GM23338 (cell line): ENCODE measurements around the gene PDE7B. TPM values are rescaled to one million over a fixed set of nuclear protein-coding genes. Genes with fewer than 3 reads are reported as not detected.

Experiments used
- ATAC-seq: fragments of 200-7000 bp; cut with Tn5 transposase; 3 replicates; pipeline ENCODE4 v1.9.1; 2020
- DNase-seq: peaks from one replicate; pipeline ENCODE4 v3.0.0-alpha.2; 2015; ENCODE audit warnings: low spot score
- H2AFZ ChIP-seq: fragments of 200-600 bp; sonication (generic); 2 replicates; pipeline ENCODE4 v1.8.0; 2016; ENCODE audit warnings: antibody characterized with exemption, mild to moderate bottlenecking, moderate library complexity
- H3F3A ChIP-seq: fragments of 200-600 bp; sonication (generic); replicated peaks from 2 replicates; pipeline ENCODE4 v1.8.0; 2017; ENCODE audit warnings: antibody characterized with exemption, mixed run types, low read depth
- H3K27ac ChIP-seq: fragments of 200-600 bp; sonication (generic); 2 replicates; pipeline ENCODE4 v1.6.1; 2016; ENCODE audit warnings: low read depth
- H3K27me3 ChIP-seq: fragments of 200-600 bp; sonication (generic); 2 replicates; pipeline ENCODE4 v1.8.0; 2016; ENCODE audit warnings: mild to moderate bottlenecking, mixed run types, moderate library complexity; ENCODE audit not compliant: insufficient read depth
- H3K36me3 ChIP-seq: fragments of 200-600 bp; sonication (generic); 2 replicates; pipeline ENCODE4 v1.8.0; 2016; ENCODE audit warnings: mild to moderate bottlenecking; ENCODE audit not compliant: insufficient read depth
- H3K4me1 ChIP-seq: fragments of 200-600 bp; sonication (generic); 2 replicates; pipeline ENCODE4 v1.8.0; 2016; ENCODE audit warnings: mild to moderate bottlenecking, moderate library complexity; ENCODE audit not compliant: insufficient read depth
- H3K4me2 ChIP-seq: fragments of 200-600 bp; sonication (generic); 2 replicates; pipeline ENCODE4 v1.7.1; 2017; ENCODE audit warnings: mixed run types
- H3K4me3 ChIP-seq: fragments of 200-600 bp; sonication (generic); 2 replicates; pipeline ENCODE4 v1.6.1; 2016; ENCODE audit warnings: mixed run types
- H3K79me2 ChIP-seq: fragments of 200-600 bp; sonication (generic); replicated peaks from 2 replicates; pipeline ENCODE4 v1.8.0; 2017; ENCODE audit warnings: mild to moderate bottlenecking; ENCODE audit not compliant: insufficient read depth
- H3K9me2 ChIP-seq: fragments of 200-600 bp; sonication (generic); 2 replicates; pipeline ENCODE4 v1.8.0; 2017; ENCODE audit not compliant: insufficient read depth
- H4K20me1 ChIP-seq: fragments of 200-600 bp; sonication (generic); replicated peaks from 2 replicates; pipeline ENCODE4 v1.8.0; 2017; ENCODE audit warnings: mild to moderate bottlenecking; ENCODE audit not compliant: insufficient read depth
- H3K27ac Mint-ChIP-seq: 2 replicates; pipeline ENCODE4 v1.8.0; 2020; ENCODE audit warnings: inconsistent platforms, mild to moderate bottlenecking, moderate library complexity, mixed read lengths
- H3K27me3 Mint-ChIP-seq: 3 replicates; pipeline ENCODE4 v1.8.0; 2022; ENCODE audit warnings: low read depth, mild to moderate bottlenecking, moderate library complexity, mixed read lengths, inconsistent platforms; ENCODE audit not compliant: insufficient read depth, poor library complexity
- H3K36me3 Mint-ChIP-seq: 3 replicates; pipeline ENCODE4 v1.8.0; 2021; ENCODE audit warnings: low read depth, mild to moderate bottlenecking, inconsistent platforms, moderate library complexity, mixed read lengths
- H3K4me1 Mint-ChIP-seq: 3 replicates; pipeline ENCODE4 v1.8.0; 2020; ENCODE audit warnings: mild to moderate bottlenecking, inconsistent platforms, mixed read lengths
- H3K4me3 Mint-ChIP-seq: 3 replicates; pipeline ENCODE4 v1.8.0; 2021; ENCODE audit warnings: moderate library complexity, mild to moderate bottlenecking, inconsistent platforms, mixed read lengths
- H3K9me3 Mint-ChIP-seq: 3 replicates; pipeline ENCODE4 v1.8.0; 2020; ENCODE audit warnings: moderate library complexity, mild to moderate bottlenecking, inconsistent platforms, mixed read lengths
- CREB1 ChIP-seq: fragments of 250-450 bp; sonication (Bioruptor Pico); IDR thresholded peaks from 2 replicates; pipeline ENCODE4 v1.5.0; 2020; ENCODE audit warnings: low read depth, mild to moderate bottlenecking, moderate library complexity
- CTCF ChIP-seq, 2 experiments: fragments of 200-600 bp in 1 of 2; sonication (generic) in 1 of 2; conservative IDR thresholded peaks; 2 replicates each; pipeline versions ENCODE4 v1.5.1 to v1.6.1; 2016 to 2017; ENCODE audit warnings: antibody characterized with exemption in 2 of 2, low read depth in 2 of 2, mild to moderate bottlenecking in 2 of 2, moderate library complexity in 1 of 2
- ETS1 ChIP-seq: IDR thresholded peaks from 2 replicates; pipeline ENCODE4 v1.6.1; 2016; ENCODE audit warnings: antibody characterized with exemption
- EZH2 ChIP-seq: fragments of 200-600 bp; sonication (generic); IDR thresholded peaks from one replicate; pipeline ENCODE4 v1.8.0; 2017; ENCODE audit warnings: antibody characterized with exemption, mild to moderate bottlenecking, low read depth; ENCODE audit not compliant: unreplicated experiment
- EZH2phosphoT487 ChIP-seq: fragments of 200-600 bp; sonication (generic); IDR thresholded peaks from one replicate; pipeline ENCODE4 v1.8.1; 2018; ENCODE audit warnings: antibody characterized with exemption; ENCODE audit not compliant: unreplicated experiment
- JUNB ChIP-seq: IDR thresholded peaks from one replicate; pipeline ENCODE4 v1.6.1; 2016; ENCODE audit warnings: antibody characterized with exemption; ENCODE audit not compliant: unreplicated experiment
- NANOG ChIP-seq: IDR thresholded peaks from 2 replicates; pipeline ENCODE4 v1.6.1; 2016; ENCODE audit warnings: antibody characterized with exemption, borderline replicate concordance
- POLR2AphosphoS5 ChIP-seq: IDR thresholded peaks from 2 replicates; pipeline ENCODE4 v1.6.1; 2016; ENCODE audit warnings: antibody characterized with exemption, low read depth
- REST ChIP-seq: IDR thresholded peaks from one replicate; pipeline ENCODE4 v1.6.1; 2018; ENCODE audit warnings: antibody characterized with exemption; ENCODE audit not compliant: unreplicated experiment
- STAT1 ChIP-seq: IDR thresholded peaks from one replicate; pipeline ENCODE4 v1.6.1; 2016; ENCODE audit warnings: antibody characterized with exemption; ENCODE audit not compliant: unreplicated experiment
- ZNF114 ChIP-seq: fragments of 250-450 bp; sonication (Bioruptor Pico); IDR thresholded peaks from 2 replicates; pipeline ENCODE4 v1.5.0; 2020; ENCODE audit warnings: mild to moderate bottlenecking, moderate library complexity
- ZNF331 ChIP-seq: fragments of 250-450 bp; sonication (Bioruptor Pico); IDR thresholded peaks from 2 replicates; pipeline ENCODE4 v1.5.0; 2020; ENCODE audit warnings: low read depth, mild to moderate bottlenecking, moderate library complexity
- ZNF462 ChIP-seq: fragments of 250-450 bp; sonication (Bioruptor Pico); IDR thresholded peaks from 2 replicates; pipeline ENCODE4 v1.5.0; 2020; ENCODE audit warnings: mild to moderate bottlenecking, moderate library complexity
- polyA plus RNA-seq: library from polyadenylated mRNA; unstranded; fragments of >200 nt; fragmentation: Nextera tagmentation; extraction: Ambion mirVana; gene quantifications from 2 replicates; pipeline ENCODE4 v1.2.1, GENCODE V29; 2016
- total RNA-seq: library from RNA; depleted of rRNA; stranded (reverse); fragments of >200 nt; shearing (Covaris generic); gene quantifications from 2 replicates; pipeline ENCODE4 v1.2.3, GENCODE V29; 2014

The PDE7B gene
- total and polyA plus RNA-seq, 2 experiments from 2014 or later = 0.07 TPM; not detected in 1

- H3K4me1 Mint-ChIP-seq = no peaks in the 10 kb centered on the region
- Histone ChIP-seq H2AFZ (no peak overlapping the region), H3K4me2 (no peak overlapping the region), H3K36me3 (no peaks in the 10 kb centered on the region), H3K4me3 (no peak overlapping the region), H3F3A (no peaks in the 10 kb centered on the region), H3K27me3 (no peaks in the 10 kb centered on the region), H3K9me2 (no peaks in the 10 kb centered on the region), H3K27ac (no peak overlapping the region), H4K20me1 (no peaks in the 10 kb centered on the region), H3K4me1 (no peaks in the 10 kb centered on the region), H3K79me2 (no peaks in the 10 kb centered on the region)
- H3K36me3 Mint-ChIP-seq = no peaks in the 10 kb centered on the region
- ATAC-seq (no peak), DNase-seq (no peak)
- TF ChIP-seq ZNF331 (CRISPR knock-in tag) (no peak), CTCF (conservative IDR thresholded peaks at IDR 0.05; ENCODE audit: low read depth in 2 of 2) (no peak; a peak in 1 of 4 replicates), ZNF114 (CRISPR knock-in tag) (no peak), REST (no peak), ETS1 (no peak), EZH2phosphoT487 (no peak), NANOG (no peak), POLR2AphosphoS5 (no peak), JUNB (no peak), CREB1 (CRISPR knock-in tag) (no peak), ZNF462 (CRISPR knock-in tag) (no peak), STAT1 (no peak), EZH2 (no peak)
- no peak overlapping the region for H3K4me3 Mint-ChIP-seq
- no peak overlapping the region for H3K27ac Mint-ChIP-seq
- no peaks in the 10 kb centered on the region for H3K9me3 Mint-ChIP-seq
- no peaks in the 10 kb centered on the region for H3K27me3 Mint-ChIP-seq
Measured at GRCh38 chr6:136201732-136202131, 350.2 kb downstream of the PDE7B start.
